ENCODE results near the gene DLG2. TPM values are rescaled to one million over a fixed set of nuclear protein-coding genes. Genes with fewer than 3 reads are reported as not detected.
"Not testable (repeated sequence)": the region's sequence is repeated elsewhere in the genome, so short reads cannot be mapped to it uniquely, and the experiment has no call there.

The DLG2 gene
- total and polyA plus RNA-seq, 4 donors = 1.3 to 23.3 (median 10.9) TPM

DNA sequence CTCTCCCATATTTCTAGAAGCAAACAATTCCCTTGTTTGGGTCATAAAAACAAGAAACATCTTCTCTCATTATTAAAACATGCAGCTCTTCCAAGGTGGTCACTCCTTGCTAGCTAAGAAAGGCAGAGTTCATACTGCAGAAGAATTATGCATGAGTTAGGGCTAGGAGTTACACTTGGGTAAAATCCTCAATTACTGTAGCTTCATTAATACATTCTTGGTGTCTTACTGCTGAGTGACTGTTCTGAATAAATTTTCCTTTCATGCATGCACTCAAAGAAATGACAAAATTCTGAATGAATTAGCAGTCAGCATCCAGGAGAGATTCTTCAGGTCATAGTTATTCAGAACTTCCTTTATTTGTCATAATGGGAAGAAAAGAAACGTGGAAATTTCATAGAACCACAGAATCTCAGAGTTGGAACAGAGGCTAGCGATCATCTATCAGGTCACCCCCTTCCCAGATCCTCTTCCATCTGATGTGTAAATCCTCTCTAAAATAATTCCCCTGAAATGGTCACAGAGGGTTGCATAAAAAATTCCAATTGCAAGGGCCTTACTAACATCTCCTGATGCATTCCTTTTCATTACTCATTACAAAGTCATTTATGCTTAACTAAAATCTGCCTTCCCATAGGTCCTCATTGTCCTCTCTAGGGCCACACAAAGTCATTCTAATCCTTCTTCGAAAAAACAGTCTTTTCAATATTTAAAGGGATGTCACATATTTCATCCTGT is 771.5 kb downstream of the DLG2 start:
- H3K9me3 ChIP-seq (ENCODE audit: control insufficient read depth, low read length) = no peaks in the 10 kb centered on the region
- H3K4me1 ChIP-seq (ENCODE audit: control insufficient read depth in 1 of 2, insufficient read depth in 2 of 2, low read length in 2 of 2) = no peaks in the 10 kb centered on the region
- no peaks in the 10 kb centered on the region for H3K27me3 ChIP-seq (ENCODE audit: control insufficient read depth in 1 of 2, insufficient read depth in 2 of 2, low read length in 1 of 2)
- ATAC-seq (ENCODE audit: low FRiP score) (no peak), DNase-seq (no peak)
- H3K4me3 ChIP-seq (ENCODE audit: low read length in 2 of 2) = no peak overlapping the region
- 84% methylated on average over 3 of the region's 3 CpGs for WGBS, 2 donors
- no peaks in the 10 kb centered on the region for H3K36me3 ChIP-seq (ENCODE audit: control insufficient read depth in 1 of 2, insufficient read depth in 2 of 2, low read length in 1 of 2)
- intact Hi-C loops (cut with DNase I) = no loop called here
- no peak overlapping the region for H3K27ac ChIP-seq (ENCODE audit: low read depth in 1 of 2, low read length in 2 of 2)

DNA sequence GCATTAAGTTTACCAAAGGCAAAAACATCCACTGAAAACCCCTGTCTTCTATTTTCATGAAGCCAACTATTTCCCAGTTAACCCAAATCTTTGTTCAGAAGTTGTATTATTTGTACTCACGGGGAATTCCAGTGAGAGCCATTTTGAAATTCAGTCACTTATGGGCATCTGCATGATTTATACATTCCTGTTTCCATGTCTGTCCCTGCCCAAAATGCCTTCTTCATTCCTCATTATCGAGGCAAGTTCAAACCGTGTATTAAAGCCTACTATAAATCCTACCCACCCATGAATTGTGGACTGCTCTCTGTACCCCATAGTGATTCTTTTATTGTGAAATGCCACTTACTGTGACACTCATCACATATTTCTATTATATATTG is 772.7 kb downstream of the DLG2 start:
- no peak overlapping the region for H3K4me3 ChIP-seq (ENCODE audit: low read length in 2 of 2)
- H3K36me3 ChIP-seq (ENCODE audit: control insufficient read depth in 1 of 2, insufficient read depth in 2 of 2, low read length in 1 of 2) = no peaks in the 10 kb centered on the region
- 79 to 80% methylated on average over 3 of the region's 3 CpGs for WGBS, 2 donors
- H3K27me3 ChIP-seq (ENCODE audit: control insufficient read depth in 1 of 2, insufficient read depth in 2 of 2, low read length in 1 of 2) = no peaks in the 10 kb centered on the region
- intact Hi-C loops (cut with DNase I) = no loop called here
- H3K9me3 ChIP-seq (ENCODE audit: control insufficient read depth, low read length) = no peaks in the 10 kb centered on the region
- H3K27ac ChIP-seq (ENCODE audit: low read depth in 1 of 2, low read length in 2 of 2) = no peak overlapping the region
- ATAC-seq (ENCODE audit: low FRiP score) (no peak), DNase-seq (no peak)
- no peaks in the 10 kb centered on the region for H3K4me1 ChIP-seq (ENCODE audit: control insufficient read depth in 1 of 2, insufficient read depth in 2 of 2, low read length in 2 of 2)

DNA sequence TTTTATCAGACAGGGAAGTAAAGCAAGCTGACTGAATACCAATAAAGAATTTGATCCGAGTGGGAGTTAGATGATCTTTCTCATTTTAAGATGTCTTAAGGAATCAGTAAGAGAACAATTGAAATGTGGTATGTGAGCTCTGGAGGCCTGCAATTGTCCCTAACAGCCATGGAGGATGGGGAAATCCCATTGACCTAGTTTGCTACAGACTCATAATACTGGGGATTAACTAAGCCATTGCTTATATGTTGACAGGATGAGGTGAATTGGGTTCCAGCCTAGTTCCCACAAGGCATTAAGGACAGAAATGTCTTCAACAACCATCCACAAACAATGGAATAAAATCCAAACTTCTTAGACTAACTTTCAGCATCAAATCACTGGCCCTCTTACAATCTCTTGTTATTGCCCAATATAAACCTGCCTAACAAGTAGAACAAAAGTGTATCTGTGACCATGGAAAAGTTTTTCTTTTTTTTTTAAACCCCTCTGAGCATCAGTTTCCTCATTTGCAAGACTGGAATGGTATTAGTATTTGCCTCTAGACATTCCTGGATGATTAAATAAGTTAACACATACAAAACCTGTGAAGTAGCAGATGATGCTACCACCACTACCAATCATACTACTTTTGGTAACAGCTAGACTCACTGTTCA is 773.2 kb downstream of the DLG2 start:
- intact Hi-C loops (cut with DNase I) = no loop called here

DNA sequence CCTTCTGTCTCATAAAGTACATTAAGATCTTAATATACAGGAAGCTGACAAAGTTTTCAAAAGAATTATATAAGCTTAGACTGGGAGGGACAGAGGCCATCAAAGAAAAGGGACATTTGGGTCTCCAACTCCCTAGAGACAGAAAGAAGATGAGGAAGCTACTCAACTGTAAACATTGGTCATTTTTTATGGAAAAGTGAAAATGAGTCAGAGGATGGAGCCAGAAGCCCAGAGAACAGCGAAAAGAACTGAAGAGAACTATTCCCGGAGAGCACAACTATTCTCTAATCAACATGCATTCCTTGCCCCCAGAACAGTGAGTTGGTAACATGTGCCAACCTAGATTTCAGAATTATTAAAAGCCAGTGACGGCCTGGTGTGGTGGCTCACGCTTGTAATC is 779.3 kb downstream of the DLG2 start:
- Histone ChIP-seq H3K4me1 (ENCODE audit: control insufficient read depth in 1 of 2, insufficient read depth in 2 of 2, low read length in 2 of 2) (no peaks in the 10 kb centered on the region), H3K27ac (ENCODE audit: low read depth in 1 of 2, low read length in 2 of 2) (no peak overlapping the region), H3K27me3 (ENCODE audit: control insufficient read depth in 1 of 2, insufficient read depth in 2 of 2, low read length in 1 of 2) (no peaks in the 10 kb centered on the region), H3K36me3 (ENCODE audit: control insufficient read depth in 1 of 2, insufficient read depth in 2 of 2, low read length in 1 of 2) (no peaks in the 10 kb centered on the region), H3K4me3 (ENCODE audit: low read length in 2 of 2) (no peak overlapping the region), H3K9me3 (ENCODE audit: control insufficient read depth, low read length) (no peaks in the 10 kb centered on the region)
- WGBS, 2 donors = 86 to 91% methylated on average over 4 of the region's 4 CpGs
- intact Hi-C loops (cut with DNase I) = no loop called here
- ATAC-seq (ENCODE audit: low FRiP score) (no peak), DNase-seq (no peak)

More for the DNA sequence above, 773.2 kb downstream of the DLG2 start:
- WGBS, 2 donors = 71 to 80% methylated on average over 1 of the region's 1 CpG
- Histone ChIP-seq H3K36me3 (ENCODE audit: control insufficient read depth in 1 of 2, insufficient read depth in 2 of 2, low read length in 1 of 2) (no peaks in the 10 kb centered on the region), H3K4me1 (ENCODE audit: control insufficient read depth in 1 of 2, insufficient read depth in 2 of 2, low read length in 2 of 2) (no peaks in the 10 kb centered on the region), H3K9me3 (ENCODE audit: control insufficient read depth, low read length) (no peaks in the 10 kb centered on the region), H3K27ac (ENCODE audit: low read depth in 1 of 2, low read length in 2 of 2) (no peak overlapping the region), H3K4me3 (ENCODE audit: low read length in 2 of 2) (no peak overlapping the region), H3K27me3 (ENCODE audit: control insufficient read depth in 1 of 2, insufficient read depth in 2 of 2, low read length in 1 of 2) (no peaks in the 10 kb centered on the region)
- DNase-seq (no peak), ATAC-seq (ENCODE audit: low FRiP score) (no peak)

DNA sequence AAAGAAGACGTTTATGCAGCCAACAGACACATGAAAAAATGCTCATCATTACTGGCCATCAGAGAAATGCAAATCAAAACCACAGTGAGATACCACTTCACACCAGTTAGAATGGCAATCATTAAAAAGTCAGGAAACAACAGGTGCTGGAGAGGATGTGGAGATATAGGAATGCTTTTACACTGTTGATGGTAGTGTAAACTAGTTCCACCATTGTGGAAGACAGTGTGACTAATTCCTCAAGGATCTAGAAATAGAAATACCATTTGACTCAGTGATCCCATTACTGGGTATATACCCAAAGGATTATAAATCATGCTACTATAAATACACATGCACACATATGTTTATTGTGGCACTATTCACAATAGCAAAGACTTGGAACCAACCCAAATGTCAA is 786.9 kb downstream of the DLG2 start:
- H3K27me3 ChIP-seq (ENCODE audit: control insufficient read depth in 1 of 2, insufficient read depth in 2 of 2, low read length in 1 of 2); H3K27ac ChIP-seq (ENCODE audit: low read depth in 1 of 2, low read length in 2 of 2); ATAC-seq (ENCODE audit: low FRiP score); H3K4me1 ChIP-seq (ENCODE audit: control insufficient read depth in 1 of 2, insufficient read depth in 2 of 2, low read length in 2 of 2); H3K9me3 ChIP-seq (ENCODE audit: control insufficient read depth, low read length); DNase-seq; H3K36me3 ChIP-seq (ENCODE audit: control insufficient read depth in 1 of 2, insufficient read depth in 2 of 2, low read length in 1 of 2); intact Hi-C loops (cut with DNase I); H3K4me3 ChIP-seq (ENCODE audit: low read length in 2 of 2): not testable (repeated sequence)
- 81 to 82% methylated on average over 1 of the region's 1 CpG for WGBS, 2 donors

DNA sequence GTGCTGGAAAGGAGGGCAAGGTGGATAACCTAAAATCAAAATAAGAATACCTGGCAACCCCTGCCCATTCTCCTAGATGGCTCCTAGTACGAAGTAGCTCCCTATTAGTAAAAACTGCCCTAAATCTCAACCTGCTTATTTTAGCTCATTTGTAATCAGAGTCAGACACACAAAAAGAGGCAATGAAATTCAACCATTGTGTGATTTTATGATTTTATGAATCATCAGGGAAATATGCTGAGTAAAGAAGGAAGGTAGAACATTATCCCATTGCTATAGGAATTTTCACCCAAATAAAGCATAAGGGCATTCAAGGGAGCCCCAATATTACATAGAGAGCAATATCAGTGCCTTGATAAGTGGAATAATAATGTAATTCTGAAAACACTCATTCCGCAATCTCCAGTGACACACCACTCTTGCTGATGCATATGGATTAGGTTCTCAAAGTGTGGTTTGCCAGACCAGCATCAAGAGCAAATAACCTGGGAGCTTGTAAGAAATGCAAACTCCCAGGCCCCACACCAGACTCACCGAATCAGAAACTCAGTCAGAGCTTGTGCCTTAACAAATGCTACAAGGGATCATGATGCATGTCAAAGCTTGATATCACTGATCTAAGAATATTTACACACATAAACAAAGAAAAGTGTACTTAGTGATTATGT is 789.6 kb downstream of the DLG2 start:
- no peak overlapping the region for H3K27ac ChIP-seq (ENCODE audit: low read depth in 1 of 2, low read length in 2 of 2)
- no peaks in the 10 kb centered on the region for H3K27me3 ChIP-seq (ENCODE audit: control insufficient read depth in 1 of 2, insufficient read depth in 2 of 2, low read length in 1 of 2)
- intact Hi-C loops (cut with DNase I) = no loop called here
- WGBS, 2 donors = 89 to 94% methylated on average over 3 of the region's 3 CpGs
- H3K36me3 ChIP-seq (ENCODE audit: control insufficient read depth in 1 of 2, insufficient read depth in 2 of 2, low read length in 1 of 2) = no peaks in the 10 kb centered on the region
- DNase-seq (no peak), ATAC-seq (ENCODE audit: low FRiP score) (no peak)
- H3K4me3 ChIP-seq (ENCODE audit: low read length in 2 of 2) = no peak overlapping the region
- no peaks in the 10 kb centered on the region for H3K9me3 ChIP-seq (ENCODE audit: control insufficient read depth, low read length)
- no peaks in the 10 kb centered on the region for H3K4me1 ChIP-seq (ENCODE audit: control insufficient read depth in 1 of 2, insufficient read depth in 2 of 2, low read length in 2 of 2)

DNA sequence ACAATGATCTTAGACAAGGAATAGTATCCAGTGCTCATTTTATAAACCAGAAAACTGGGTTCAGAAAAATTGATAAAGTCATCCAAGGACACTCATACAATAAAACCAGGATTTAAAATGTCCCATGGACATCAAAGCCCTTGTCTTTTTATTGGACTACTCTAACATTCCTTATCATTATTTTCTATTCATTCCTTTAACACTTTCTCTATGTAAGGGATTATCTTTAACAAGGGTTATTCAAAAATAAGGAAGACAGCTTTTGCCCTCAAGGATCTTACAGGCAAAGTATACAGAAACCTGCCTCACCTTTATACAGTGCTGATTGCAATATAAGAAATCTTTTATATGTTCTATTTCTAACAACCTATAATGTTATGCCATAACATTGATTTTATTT is 790.8 kb downstream of the DLG2 start:
- no peak for DNase-seq
- H3K27me3 ChIP-seq (ENCODE audit: control insufficient read depth in 1 of 2, insufficient read depth in 2 of 2, low read length in 1 of 2) = no peaks in the 10 kb centered on the region
- H3K4me1 ChIP-seq (ENCODE audit: control insufficient read depth in 1 of 2, insufficient read depth in 2 of 2, low read length in 2 of 2) = no peaks in the 10 kb centered on the region
- ATAC-seq (ENCODE audit: low FRiP score) = no peak
- no peaks in the 10 kb centered on the region for H3K36me3 ChIP-seq (ENCODE audit: control insufficient read depth in 1 of 2, insufficient read depth in 2 of 2, low read length in 1 of 2)
- intact Hi-C loops (cut with DNase I) = no loop called here
- H3K27ac ChIP-seq (ENCODE audit: low read depth in 1 of 2, low read length in 2 of 2) = no peak overlapping the region
- H3K9me3 ChIP-seq (ENCODE audit: control insufficient read depth, low read length) = no peaks in the 10 kb centered on the region
- H3K4me3 ChIP-seq (ENCODE audit: low read length in 2 of 2) = no peak overlapping the region

DNA sequence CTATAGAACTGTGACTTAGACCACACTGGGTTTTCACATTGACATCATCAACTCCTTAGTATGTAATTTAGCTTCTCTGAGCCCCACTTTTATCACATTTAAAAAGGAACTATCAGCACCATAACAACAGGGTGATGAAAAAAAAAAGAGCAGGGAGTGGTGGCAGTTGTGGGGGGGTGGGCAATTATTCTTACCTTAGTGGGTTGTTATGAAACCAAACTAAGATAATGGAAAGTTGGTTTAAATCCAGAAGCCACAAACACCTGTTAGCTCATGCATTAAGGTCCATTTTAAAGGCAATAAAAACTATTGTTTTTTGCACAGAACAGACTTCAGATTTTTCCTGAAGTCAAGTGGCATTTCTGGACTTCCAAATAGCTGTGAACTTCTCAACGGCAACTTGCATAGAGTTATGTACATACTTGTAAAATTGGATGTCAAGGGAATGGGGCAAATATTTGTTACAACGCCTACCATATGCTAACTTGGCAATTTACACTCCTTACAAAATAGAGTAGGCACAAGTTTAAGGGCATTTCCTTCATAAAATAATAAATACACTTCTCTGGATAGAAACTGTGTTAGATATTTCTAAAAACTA is 793.6 kb downstream of the DLG2 start:
- Histone ChIP-seq H3K36me3 (ENCODE audit: control insufficient read depth in 1 of 2, insufficient read depth in 2 of 2, low read length in 1 of 2) (no peaks in the 10 kb centered on the region), H3K4me3 (ENCODE audit: low read length in 2 of 2) (no peak overlapping the region), H3K27me3 (ENCODE audit: control insufficient read depth in 1 of 2, insufficient read depth in 2 of 2, low read length in 1 of 2) (no peaks in the 10 kb centered on the region), H3K27ac (ENCODE audit: low read depth in 1 of 2, low read length in 2 of 2) (no peak overlapping the region), H3K9me3 (ENCODE audit: control insufficient read depth, low read length) (no peaks in the 10 kb centered on the region), H3K4me1 (ENCODE audit: control insufficient read depth in 1 of 2, insufficient read depth in 2 of 2, low read length in 2 of 2) (no peaks in the 10 kb centered on the region)
- ATAC-seq (ENCODE audit: low FRiP score) = no peak
- intact Hi-C loops (cut with DNase I) = no loop called here
- no peak for DNase-seq
- WGBS, 2 donors = 58 to 68% methylated on average over 2 of the region's 2 CpGs

All from aorta (tissue), 5 donors.